GM23248 (cell line): Measurements from ENCODE around the gene HCCS.

Experiments
- EZH2 ChIP-seq: fragments of 200-600 bp; sonication (generic); IDR thresholded peaks from 2 replicates; pipeline ENCODE4 v1.6.1; 2018; ENCODE audit warnings: antibody characterized with exemption, mild to moderate bottlenecking; ENCODE audit not compliant: insufficient read depth, poor library complexity, severe bottlenecking
- EZH2phosphoT487 ChIP-seq: fragments of 200-600 bp; sonication (generic); IDR thresholded peaks from 2 replicates; pipeline ENCODE4 v1.6.1; 2018; ENCODE audit warnings: antibody characterized with exemption, moderate library complexity, mild to moderate bottlenecking, low read depth; ENCODE audit not compliant: insufficient read depth

- no peak for TF ChIP-seq EZH2
- no peak for TF ChIP-seq EZH2phosphoT487
These were observed 8.1 kb upstream of the HCCS start for GRCh38 chrX:11103006-11103405.
